Measurements from ENCODE around the gene ACACA. TPM values are rescaled to one million over a fixed set of nuclear protein-coding genes. Genes with fewer than 3 reads are reported as not detected.
"Not testable (repeated sequence)": the region's sequence is repeated elsewhere in the genome, so short reads cannot be mapped to it uniquely, and the experiment has no call there.

ACACA gene
- total and polyA plus RNA-seq, 2 donors from 2014 or later, result 13.8 to 34.9 TPM

DNA sequence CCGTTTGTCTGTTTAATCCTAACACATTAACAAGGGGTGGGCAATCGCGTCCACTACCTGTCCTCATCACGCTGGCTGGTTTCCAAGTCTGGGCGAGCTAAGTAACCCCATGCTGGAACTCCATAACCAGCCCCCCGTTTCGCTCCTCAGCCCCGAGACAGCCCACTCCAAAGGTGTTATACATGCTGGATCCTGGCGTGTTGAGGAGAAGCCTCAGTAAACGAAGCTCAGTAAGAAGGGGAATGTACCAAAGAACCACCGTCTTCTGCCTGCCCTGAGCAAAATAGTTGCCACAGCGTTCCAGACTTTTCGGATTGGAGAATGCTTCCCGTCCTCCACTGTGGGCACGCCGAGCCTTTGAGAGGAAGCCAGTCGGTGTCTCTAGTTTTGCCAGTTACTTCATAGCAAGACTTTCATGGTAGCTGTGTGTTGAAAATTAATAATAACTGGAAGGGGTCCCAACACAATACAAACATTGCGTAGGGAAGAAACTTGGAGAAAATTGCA lies 46.9 kb downstream of the ACACA start:
- Histone ChIP-seq H3K4me3 (ENCODE audit: low read length in 3 of 3) (peak overlapping the region; percentile 67 to 80 (median 79)), H3K27ac (ENCODE audit: low read depth in 2 of 2, low read length in 2 of 2) (peak overlapping the region; percentile 71 to 87), H3K4me1 (ENCODE audit: control insufficient read depth in 2 of 3, insufficient read depth in 2 of 3, low read depth in 1 of 3, low read length in 3 of 3) (peaks cover 0 to 8% (median 4%) of the 10 kb centered on the region in 3 donors), H3K9me3 (ENCODE audit: control insufficient read depth in 2 of 3, insufficient read depth in 1 of 3, low read length in 3 of 3) (no peaks in the 10 kb centered on the region), H3K27me3 (ENCODE audit: control insufficient read depth, insufficient read depth, low read length) (no peaks in the 10 kb centered on the region), H3K36me3 (ENCODE audit: control insufficient read depth in 2 of 3, insufficient read depth in 3 of 3, low read length in 3 of 3) (no peaks in the 10 kb centered on the region), H3K9ac (ENCODE audit: low read length in 3 of 3) (peak overlapping the region; percentile 50 to 82 (median 72))
- DNase-seq, result no peak
- no peak for FAIRE-seq
- TF ChIP-seq, protein P1, sequence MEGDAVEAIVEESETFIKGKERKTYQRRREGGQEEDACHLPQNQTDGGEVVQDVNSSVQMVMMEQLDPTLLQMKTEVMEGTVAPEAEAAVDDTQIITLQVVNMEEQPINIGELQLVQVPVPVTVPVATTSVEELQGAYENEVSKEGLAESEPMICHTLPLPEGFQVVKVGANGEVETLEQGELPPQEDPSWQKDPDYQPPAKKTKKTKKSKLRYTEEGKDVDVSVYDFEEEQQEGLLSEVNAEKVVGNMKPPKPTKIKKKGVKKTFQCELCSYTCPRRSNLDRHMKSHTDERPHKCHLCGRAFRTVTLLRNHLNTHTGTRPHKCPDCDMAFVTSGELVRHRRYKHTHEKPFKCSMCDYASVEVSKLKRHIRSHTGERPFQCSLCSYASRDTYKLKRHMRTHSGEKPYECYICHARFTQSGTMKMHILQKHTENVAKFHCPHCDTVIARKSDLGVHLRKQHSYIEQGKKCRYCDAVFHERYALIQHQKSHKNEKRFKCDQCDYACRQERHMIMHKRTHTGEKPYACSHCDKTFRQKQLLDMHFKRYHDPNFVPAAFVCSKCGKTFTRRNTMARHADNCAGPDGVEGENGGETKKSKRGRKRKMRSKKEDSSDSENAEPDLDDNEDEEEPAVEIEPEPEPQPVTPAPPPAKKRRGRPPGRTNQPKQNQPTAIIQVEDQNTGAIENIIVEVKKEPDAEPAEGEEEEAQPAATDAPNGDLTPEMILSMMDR (IDR thresholded peaks at IDR 0.05; ENCODE audit: borderline replicate concordance, extremely low read depth, insufficient read depth), result no peak
- intact Hi-C loops (cut with DNase I), result no loop called here

DNA sequence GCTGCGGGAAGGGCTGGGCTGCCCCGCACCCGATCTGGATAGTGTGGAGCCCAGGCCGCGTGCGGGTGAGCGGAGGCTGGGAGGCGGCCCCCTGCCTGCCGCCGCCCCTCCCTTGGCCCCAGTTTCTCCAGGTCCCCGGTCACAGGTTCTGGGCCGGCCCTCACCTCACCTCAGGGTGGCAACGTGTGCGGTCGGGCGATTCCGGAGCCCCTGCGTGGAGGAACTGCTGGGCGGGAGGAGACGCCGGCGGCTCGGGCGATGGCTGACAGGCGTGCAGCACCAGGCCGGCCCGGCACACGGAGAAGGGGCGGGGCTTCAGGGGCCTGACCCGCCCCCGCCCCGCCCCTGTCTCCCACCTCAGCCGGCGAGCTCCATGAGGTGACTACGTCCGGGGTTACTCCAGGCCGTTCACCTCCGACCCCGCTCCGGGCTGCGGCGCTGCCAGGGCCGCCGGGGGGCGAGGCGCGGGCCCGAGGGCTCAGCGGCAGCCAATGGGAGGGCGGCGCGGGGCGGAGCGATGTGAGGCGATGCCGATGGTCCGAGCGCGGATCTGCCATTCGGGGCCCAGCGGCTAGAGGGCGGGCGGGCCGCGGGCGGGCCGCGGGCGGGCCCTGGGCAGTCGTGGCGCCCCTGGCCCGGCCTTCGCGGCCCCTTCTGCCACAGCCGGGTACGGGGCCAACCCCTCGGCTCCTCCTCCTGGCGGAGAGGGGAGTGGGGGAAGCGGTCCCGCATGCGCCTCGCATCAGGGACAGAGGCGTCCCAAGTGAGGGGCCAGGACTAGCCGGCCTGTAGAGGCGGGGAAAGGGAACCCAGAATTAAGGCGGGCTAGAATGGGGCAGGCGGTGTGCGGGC lies 47.6 kb downstream of the ACACA start:
- Histone ChIP-seq H3K27ac (ENCODE audit: low read depth in 2 of 2, low read length in 2 of 2) (peak overlapping the region; percentile 74 to 91), H3K27me3 (ENCODE audit: control insufficient read depth, insufficient read depth, low read length) (no peaks in the 10 kb centered on the region), H3K36me3 (ENCODE audit: control insufficient read depth in 2 of 3, insufficient read depth in 3 of 3, low read length in 3 of 3) (no peaks in the 10 kb centered on the region), H3K4me3 (ENCODE audit: low read length in 3 of 3) (peak overlapping the region; percentile 67 to 80 (median 79)), H3K9ac (ENCODE audit: low read length in 3 of 3) (peak overlapping the region; percentile 50 to 86 (median 82)), H3K9me3 (ENCODE audit: control insufficient read depth in 2 of 3, insufficient read depth in 1 of 3, low read length in 3 of 3) (no peaks in the 10 kb centered on the region), H3K4me1 (ENCODE audit: control insufficient read depth in 2 of 3, insufficient read depth in 2 of 3, low read depth in 1 of 3, low read length in 3 of 3) (peaks cover 0 to 8% (median 4%) of the 10 kb centered on the region in 3 donors)
- DNase-seq (peak; percentile 94 to 98 (median 96)), FAIRE-seq (no peak)
- TF ChIP-seq, protein P1 (IDR thresholded peaks at IDR 0.05; ENCODE audit: borderline replicate concordance, extremely low read depth, insufficient read depth), result no peak
- intact Hi-C loops (cut with DNase I), result no loop called here

DNA sequence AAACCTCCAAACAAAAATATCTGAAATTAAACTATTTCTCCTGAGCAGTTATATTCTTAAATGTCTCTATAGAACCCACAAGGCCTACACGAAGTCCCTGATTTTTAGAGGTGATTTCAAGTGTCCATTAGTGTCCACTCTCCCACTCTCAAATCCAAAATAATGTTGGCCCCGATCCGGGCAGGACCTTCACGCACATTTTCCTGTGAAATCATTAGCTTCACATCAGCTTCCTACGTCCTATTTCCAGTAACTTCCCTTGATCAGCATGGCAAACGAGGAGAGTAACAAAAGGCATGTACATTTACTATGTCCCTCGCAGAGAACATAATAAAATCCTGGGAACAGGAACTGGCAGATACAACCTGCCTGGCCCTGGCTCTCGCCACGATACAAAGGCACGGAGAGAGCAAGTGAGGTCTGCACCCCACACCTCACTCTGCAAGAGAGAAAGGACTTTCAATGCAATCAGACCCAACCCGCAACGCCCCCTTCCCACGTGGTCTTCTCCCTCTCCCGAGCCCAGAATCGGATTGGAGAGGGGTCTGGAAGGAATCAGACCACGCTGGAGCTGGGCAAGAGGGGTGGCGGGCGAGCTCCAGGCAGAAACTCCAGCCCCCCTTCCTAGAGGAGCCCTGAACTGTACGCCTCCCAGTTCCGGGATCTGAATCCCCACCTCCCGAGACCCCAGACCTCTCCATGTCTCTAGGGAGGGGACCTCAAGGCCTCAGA lies 48.4 kb downstream of the ACACA start:
- peak overlapping the region; percentile 6 to 86 (median 18) for H3K9ac ChIP-seq (ENCODE audit: low read length in 3 of 3)
- no peak for FAIRE-seq

DNA sequence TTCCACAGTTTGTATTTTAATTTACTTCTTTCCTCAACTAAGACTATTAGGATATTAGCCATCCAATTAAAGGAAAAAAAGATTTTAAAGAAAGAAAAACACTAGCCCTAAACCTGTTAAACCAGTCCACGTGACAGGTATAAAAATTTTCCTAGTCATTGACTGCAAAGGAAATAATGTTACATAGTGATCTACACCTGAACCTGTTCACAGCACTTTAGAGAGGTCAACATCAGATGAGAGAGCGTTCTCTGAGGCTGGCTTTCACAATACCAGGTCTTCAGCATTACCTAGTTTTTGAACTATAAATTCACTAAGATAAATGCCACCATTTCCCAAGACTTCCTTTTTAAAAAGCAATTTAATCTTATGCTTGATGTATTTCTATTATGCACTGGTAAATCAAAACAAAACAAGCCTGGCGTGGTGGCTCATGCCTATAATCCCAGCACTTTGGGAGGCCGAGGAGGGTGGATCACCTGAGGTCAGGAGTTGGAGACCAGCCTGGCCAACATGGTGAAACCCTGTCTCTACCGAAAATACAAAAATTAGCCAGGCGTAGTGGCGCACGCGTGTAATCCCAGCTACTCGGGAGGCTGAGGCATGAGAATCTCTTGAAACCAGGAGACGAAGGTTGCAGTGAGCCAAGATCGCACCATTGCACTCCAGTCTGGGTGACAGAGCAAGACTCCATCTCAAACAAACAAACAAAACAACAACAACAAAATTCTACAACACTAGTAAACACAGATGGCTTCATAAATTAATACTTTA lies 49.7 kb downstream of the ACACA start:
- intact Hi-C loops (cut with DNase I); DNase-seq; FAIRE-seq: not testable (repeated sequence)

More for the DNA sequence above, 48.4 kb downstream of the ACACA start:
- peak in 4 of 5 donors; percentile 81 to 92 (median 86) for DNase-seq
- Histone ChIP-seq H3K27me3 (ENCODE audit: control insufficient read depth, insufficient read depth, low read length) (no peaks in the 10 kb centered on the region), H3K36me3 (ENCODE audit: control insufficient read depth in 2 of 3, insufficient read depth in 3 of 3, low read length in 3 of 3) (no peaks in the 10 kb centered on the region), H3K4me3 (ENCODE audit: low read length in 3 of 3) (peak overlapping the region; percentile 52 to 80 (median 54)), H3K4me1 (ENCODE audit: control insufficient read depth in 2 of 3, insufficient read depth in 2 of 3, low read depth in 1 of 3, low read length in 3 of 3) (peaks cover 0 to 8% (median 4%) of the 10 kb centered on the region in 3 donors), H3K27ac (ENCODE audit: low read depth in 2 of 2, low read length in 2 of 2) (peak overlapping the region; percentile 74 to 91), H3K9me3 (ENCODE audit: control insufficient read depth in 2 of 3, insufficient read depth in 1 of 3, low read length in 3 of 3) (no peaks in the 10 kb centered on the region)
- TF ChIP-seq, protein P1 (IDR thresholded peaks at IDR 0.05; ENCODE audit: borderline replicate concordance, extremely low read depth, insufficient read depth), result no peak
- intact Hi-C loops (cut with DNase I), result no loop called here

DNA sequence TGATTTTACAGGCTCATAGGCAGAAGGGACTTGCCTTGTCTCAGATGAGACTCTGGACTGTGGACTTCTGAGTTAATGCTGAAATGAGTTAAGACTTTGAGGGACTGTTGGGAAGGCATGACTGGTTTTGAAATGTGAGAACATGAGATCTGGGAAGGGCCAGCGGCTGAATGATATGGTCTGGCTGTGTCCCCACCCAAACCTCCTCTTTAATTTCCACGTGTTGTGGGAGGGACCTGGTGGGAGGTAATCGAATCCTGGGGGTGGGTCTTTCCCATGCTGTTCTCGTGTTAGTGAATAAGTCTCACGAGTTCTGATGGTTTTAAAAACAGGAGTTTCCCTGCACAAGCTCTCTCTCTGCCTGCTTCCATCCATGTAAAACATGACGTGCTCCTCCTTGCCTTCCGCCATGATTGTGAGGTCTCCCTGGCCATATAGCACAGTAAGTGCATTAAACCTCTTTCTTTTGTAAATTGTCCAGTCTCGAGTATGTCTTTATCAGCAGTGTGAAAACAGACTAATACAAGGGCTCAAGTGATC lies 59.7 kb downstream of the ACACA start:
- not testable (repeated sequence) for H3K27me3 ChIP-seq (ENCODE audit: control insufficient read depth, insufficient read depth, low read length); DNase-seq; H3K9ac ChIP-seq (ENCODE audit: low read length in 3 of 3)

More for the DNA sequence above, 49.7 kb downstream of the ACACA start:
- not testable (repeated sequence) for H3K36me3 ChIP-seq (ENCODE audit: control insufficient read depth in 2 of 3, insufficient read depth in 3 of 3, low read length in 3 of 3); H3K4me3 ChIP-seq (ENCODE audit: low read length in 3 of 3); H3K4me1 ChIP-seq (ENCODE audit: control insufficient read depth in 2 of 3, insufficient read depth in 2 of 3, low read depth in 1 of 3, low read length in 3 of 3); H3K9ac ChIP-seq (ENCODE audit: low read length in 3 of 3); H3K27me3 ChIP-seq (ENCODE audit: control insufficient read depth, insufficient read depth, low read length); H3K27ac ChIP-seq (ENCODE audit: low read depth in 2 of 2, low read length in 2 of 2); H3K9me3 ChIP-seq (ENCODE audit: control insufficient read depth in 2 of 3, insufficient read depth in 1 of 3, low read length in 3 of 3)

More for the DNA sequence above, 59.7 kb downstream of the ACACA start:
- FAIRE-seq; H3K4me3 ChIP-seq (ENCODE audit: low read length in 3 of 3); H3K9me3 ChIP-seq (ENCODE audit: control insufficient read depth in 2 of 3, insufficient read depth in 1 of 3, low read length in 3 of 3); intact Hi-C loops (cut with DNase I); H3K4me1 ChIP-seq (ENCODE audit: control insufficient read depth in 2 of 3, insufficient read depth in 2 of 3, low read depth in 1 of 3, low read length in 3 of 3); H3K36me3 ChIP-seq (ENCODE audit: control insufficient read depth in 2 of 3, insufficient read depth in 3 of 3, low read length in 3 of 3); H3K27ac ChIP-seq (ENCODE audit: low read depth in 2 of 2, low read length in 2 of 2): not testable (repeated sequence)

Measured in kidney (tissue), 14 donors.